ENCODE measurements around the gene LCN15. TPM values are rescaled to one million over a fixed set of nuclear protein-coding genes. Genes with fewer than 3 reads are reported as not detected.

Gene LCN15
- polyA plus RNA-seq, 1 experiment = not detected

GRCh38 chr9:136760424-136760823, 3.9 kb downstream of the LCN15 start:
- Histone ChIP-seq H3K4me3 (ENCODE audit: low read depth, low read length) (no peak overlapping the region), H3K36me3 (ENCODE audit: control insufficient read depth, insufficient read depth, low read length) (no peaks in the 10 kb centered on the region), H3K27me3 (ENCODE audit: control insufficient read depth, insufficient read depth, low read length) (peaks cover 2% of the 10 kb centered on the region; the same call in 1 of the 2 replicates)
- TF ChIP-seq CTCF (IDR thresholded peaks at IDR 0.05; ENCODE audit: insufficient read depth, low read depth, low read length) = no peak
- ChIA-PET POLR2A (no interaction called here), CTCF (interaction anchor here (0.9 to 3.1 kb wide), 8 partner anchors 9 to 34 kb away, joined by 3 to 20 read pairs (median 4); no protein-coding TSS in a partner anchor)
- DNase-seq (ENCODE audit: low read depth) = no peak

GRCh38 chr9:136759436-136760325, 4.6 kb downstream of the LCN15 start:
- DNase-seq (ENCODE audit: low read depth) = no peak
- ChIA-PET POLR2A (no interaction called here), CTCF (interaction anchor here (0.8 to 3.1 kb wide), 7 partner anchors 10 to 49 kb away, joined by 3 to 20 read pairs (median 3); no protein-coding TSS in a partner anchor)
- Histone ChIP-seq H3K36me3 (ENCODE audit: control insufficient read depth, insufficient read depth, low read length) (no peaks in the 10 kb centered on the region), H3K4me3 (ENCODE audit: low read depth, low read length) (no peak overlapping the region), H3K27me3 (ENCODE audit: control insufficient read depth, insufficient read depth, low read length) (peaks cover 2% of the 10 kb centered on the region; the same call in 1 of the 2 replicates)
- TF ChIP-seq CTCF (IDR thresholded peaks at IDR 0.05; ENCODE audit: insufficient read depth, low read depth, low read length) = no peak

- Histone ChIP-seq H3K4me3 (ENCODE audit: low read depth, low read length) (no peak overlapping the region), H3K36me3 (ENCODE audit: control insufficient read depth, insufficient read depth, low read length) (no peaks in the 10 kb centered on the region), H3K27me3 (ENCODE audit: control insufficient read depth, insufficient read depth, low read length) (peaks cover under 1% of the 10 kb centered on the region; the same call in 1 of the 2 replicates)
- POLR2A ChIA-PET = no interaction called here
- no peak for DNase-seq (ENCODE audit: low read depth)
- CTCF ChIA-PET = interaction anchor here (0.8 to 3.1 kb wide), 4 partner anchors 9 to 50 kb away, joined by 3 to 20 read pairs (median 3); no protein-coding TSS in a partner anchor
- TF ChIP-seq CTCF (IDR thresholded peaks at IDR 0.05; ENCODE audit: insufficient read depth, low read depth, low read length) = no peak
Observed at GRCh38 chr9:136759001-136759400, 5.3 kb downstream of the LCN15 start.

GRCh38 chr9:136757751-136758140, 6.6 kb downstream of the LCN15 start:
- ChIA-PET POLR2A (no interaction called here), CTCF (interaction anchor here (0.9 to 1.3 kb wide), 4 partner anchors 9 to 36 kb away, joined by 3 to 4 read pairs (median 4); no protein-coding TSS in a partner anchor)
- H3K27me3 ChIP-seq (ENCODE audit: control insufficient read depth, insufficient read depth, low read length) = no peaks in the 10 kb centered on the region
- no peak for DNase-seq (ENCODE audit: low read depth)
- H3K36me3 ChIP-seq (ENCODE audit: control insufficient read depth, insufficient read depth, low read length) = no peaks in the 10 kb centered on the region
- no peak overlapping the region for H3K4me3 ChIP-seq (ENCODE audit: low read depth, low read length)
- no peak for TF ChIP-seq CTCF (IDR thresholded peaks at IDR 0.05; ENCODE audit: insufficient read depth, low read depth, low read length)

GRCh38 chr9:136757328-136757727, 7.0 kb downstream of the LCN15 start:
- no peak overlapping the region for H3K4me3 ChIP-seq (ENCODE audit: low read depth, low read length)
- H3K27me3 ChIP-seq (ENCODE audit: control insufficient read depth, insufficient read depth, low read length) = no peaks in the 10 kb centered on the region
- CTCF ChIA-PET = interaction anchor here (0.9 to 1.0 kb wide), 2 partner anchors 20 to 37 kb away, joined by 3 to 4 read pairs; no protein-coding TSS in a partner anchor
- DNase-seq (ENCODE audit: low read depth) = no peak
- TF ChIP-seq CTCF (IDR thresholded peaks at IDR 0.05; ENCODE audit: insufficient read depth, low read depth, low read length) = no peak
- POLR2A ChIA-PET = no interaction called here
- H3K36me3 ChIP-seq (ENCODE audit: control insufficient read depth, insufficient read depth, low read length) = no peaks in the 10 kb centered on the region

Data from BJ (cell line).